ENCODE data around the gene C6orf141. TPM values are rescaled to one million over a fixed set of nuclear protein-coding genes. Genes with fewer than 3 reads are reported as not detected.

Gene C6orf141
- total and polyA plus RNA-seq, 2 of the 13 experiments (the other 11 are each of a cell fraction or from before 2014, with no cell fraction given) = 0.07 TPM; not detected in 1

DNA sequence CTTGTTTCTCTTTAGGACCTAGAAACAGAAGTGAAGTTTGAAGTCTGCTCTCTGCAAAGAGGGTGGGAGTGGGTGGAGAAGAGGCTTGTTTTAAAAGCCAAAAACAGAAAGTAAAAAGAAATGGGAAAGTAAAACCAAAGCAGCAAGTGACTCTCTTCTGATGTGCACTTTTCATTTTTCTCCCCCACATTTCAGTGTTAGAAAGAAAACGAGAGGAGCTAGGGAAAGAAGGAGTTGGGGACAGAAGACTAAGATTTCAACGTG is 1.3 kb downstream of the C6orf141 start:
- in situ Hi-C loops (cut with HindIII; ENCODE audit: extremely low pct_ligation_motif_present, low pct_unique_long_range_greater_than_20kb) = no loop called here
- H3K9me3 ChIP-seq (ENCODE audit: low read length) = no peaks in the 10 kb centered on the region
- no peak overlapping the region for H3K9ac ChIP-seq (ENCODE audit: insufficient read depth, low read depth, low read length)
- H3K4me3 ChIP-seq (replicated peaks in 1 of 3; ENCODE audit: insufficient read depth in 1 of 3, low read depth in 2 of 3, low read length in 3 of 3) = peak overlapping the region in 1 of 3 experiments; percentile 37; a peak in 2 of 6 replicates
- H3K27me3 ChIP-seq (ENCODE audit: control insufficient read depth in 1 of 2, insufficient read depth in 2 of 2, low read length in 2 of 2) = peaks cover 4 to 22% of the 10 kb centered on the region in 2 experiments; a peak in 4 of 5 replicates
- H3K36me3 ChIP-seq (replicated peaks in 1 of 2; ENCODE audit: control insufficient read depth in 1 of 2, insufficient read depth in 2 of 2, low read length in 2 of 2) = no peaks in the 10 kb centered on the region
- ChIA-PET POLR2A (no interaction called here), CTCF (ENCODE audit: low intra/inter-chr PET ratio, low total read pairs) (no interaction called here)
- no peak for FAIRE-seq
- H2AFZ ChIP-seq (ENCODE audit: low read length) = no peak overlapping the region
- H3K4me1 ChIP-seq (ENCODE audit: insufficient read depth, low read length) = peaks cover 37% of the 10 kb centered on the region
- H3K4me2 ChIP-seq (ENCODE audit: low read depth, low read length) = peak overlapping the region; percentile 77
- no peak for ATAC-seq
- no TSS peak for BruUV-seq (replicated peaks)
- WGBS (ENCODE audit: low lambda C conversion rate) = 8% methylated on average over 2 of the region's 2 CpGs
- H3K27ac ChIP-seq (ENCODE audit: extremely low read length, insufficient read depth, low read length) = no peak overlapping the region
- DNase-seq (ENCODE audit: low spot score) = no peak
- no peak for TF ChIP-seq RBM22 (optimal IDR thresholded peaks at IDR 0.05; ENCODE audit: low read length)
- no peak for TF ChIP-seq POGK (CRISPR knock-in tag; conservative IDR thresholded peaks at IDR 0.05)
- TF ChIP-seq RNF2 (conservative IDR thresholded peaks at IDR 0.05; ENCODE audit: low read depth) = peak; percentile 46; the same call in 1 of the 2 replicates
- TF ChIP-seq ZNF670 (CRISPR knock-in tag; IDR thresholded peaks at IDR 0.05; ENCODE audit: borderline replicate concordance) = no peak
- peak; percentile 84 for TF ChIP-seq CBX2 (IDR thresholded peaks at IDR 0.05; ENCODE audit: low read depth, low read length)
- TF ChIP-seq CBX2 (CRISPR knock-in tag; IDR thresholded peaks at IDR 0.05; ENCODE audit: low read depth) = no peak
- TF ChIP-seq, protein P1, sequence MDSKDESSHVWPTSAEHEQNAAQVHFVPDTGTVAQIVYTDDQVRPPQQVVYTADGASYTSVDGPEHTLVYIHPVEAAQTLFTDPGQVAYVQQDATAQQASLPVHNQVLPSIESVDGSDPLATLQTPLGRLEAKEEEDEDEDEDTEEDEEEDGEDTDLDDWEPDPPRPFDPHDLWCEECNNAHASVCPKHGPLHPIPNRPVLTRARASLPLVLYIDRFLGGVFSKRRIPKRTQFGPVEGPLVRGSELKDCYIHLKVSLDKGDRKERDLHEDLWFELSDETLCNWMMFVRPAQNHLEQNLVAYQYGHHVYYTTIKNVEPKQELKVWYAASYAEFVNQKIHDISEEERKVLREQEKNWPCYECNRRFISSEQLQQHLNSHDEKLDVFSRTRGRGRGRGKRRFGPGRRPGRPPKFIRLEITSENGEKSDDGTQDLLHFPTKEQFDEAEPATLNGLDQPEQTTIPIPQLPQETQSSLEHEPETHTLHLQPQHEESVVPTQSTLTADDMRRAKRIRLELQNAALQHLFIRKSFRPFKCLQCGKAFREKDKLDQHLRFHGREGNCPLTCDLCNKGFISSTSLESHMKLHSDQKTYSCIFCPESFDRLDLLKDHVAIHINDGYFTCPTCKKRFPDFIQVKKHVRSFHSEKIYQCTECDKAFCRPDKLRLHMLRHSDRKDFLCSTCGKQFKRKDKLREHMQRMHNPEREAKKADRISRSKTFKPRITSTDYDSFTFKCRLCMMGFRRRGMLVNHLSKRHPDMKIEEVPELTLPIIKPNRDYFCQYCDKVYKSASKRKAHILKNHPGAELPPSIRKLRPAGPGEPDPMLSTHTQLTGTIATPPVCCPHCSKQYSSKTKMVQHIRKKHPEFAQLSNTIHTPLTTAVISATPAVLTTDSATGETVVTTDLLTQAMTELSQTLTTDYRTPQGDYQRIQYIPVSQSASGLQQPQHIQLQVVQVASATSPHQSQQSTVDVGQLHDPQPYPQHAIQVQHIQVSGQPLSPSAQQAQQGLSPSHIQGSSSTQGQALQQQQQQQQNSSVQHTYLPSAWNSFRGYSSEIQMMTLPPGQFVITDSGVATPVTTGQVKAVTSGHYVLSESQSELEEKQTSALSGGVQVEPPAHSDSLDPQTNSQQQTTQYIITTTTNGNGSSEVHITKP (CRISPR knock-in tag; IDR thresholded peaks at IDR 0.05; ENCODE audit: low read depth) = no peak
- TF ChIP-seq FOXO1 (CRISPR knock-in tag; IDR thresholded peaks at IDR 0.05) = no peak
- TF ChIP-seq ZNF121 (CRISPR knock-in tag; IDR thresholded peaks at IDR 0.05) = no peak
- TF ChIP-seq MEF2D (CRISPR knock-in tag; IDR thresholded peaks at IDR 0.05) = no peak
- TF ChIP-seq, protein P2, sequence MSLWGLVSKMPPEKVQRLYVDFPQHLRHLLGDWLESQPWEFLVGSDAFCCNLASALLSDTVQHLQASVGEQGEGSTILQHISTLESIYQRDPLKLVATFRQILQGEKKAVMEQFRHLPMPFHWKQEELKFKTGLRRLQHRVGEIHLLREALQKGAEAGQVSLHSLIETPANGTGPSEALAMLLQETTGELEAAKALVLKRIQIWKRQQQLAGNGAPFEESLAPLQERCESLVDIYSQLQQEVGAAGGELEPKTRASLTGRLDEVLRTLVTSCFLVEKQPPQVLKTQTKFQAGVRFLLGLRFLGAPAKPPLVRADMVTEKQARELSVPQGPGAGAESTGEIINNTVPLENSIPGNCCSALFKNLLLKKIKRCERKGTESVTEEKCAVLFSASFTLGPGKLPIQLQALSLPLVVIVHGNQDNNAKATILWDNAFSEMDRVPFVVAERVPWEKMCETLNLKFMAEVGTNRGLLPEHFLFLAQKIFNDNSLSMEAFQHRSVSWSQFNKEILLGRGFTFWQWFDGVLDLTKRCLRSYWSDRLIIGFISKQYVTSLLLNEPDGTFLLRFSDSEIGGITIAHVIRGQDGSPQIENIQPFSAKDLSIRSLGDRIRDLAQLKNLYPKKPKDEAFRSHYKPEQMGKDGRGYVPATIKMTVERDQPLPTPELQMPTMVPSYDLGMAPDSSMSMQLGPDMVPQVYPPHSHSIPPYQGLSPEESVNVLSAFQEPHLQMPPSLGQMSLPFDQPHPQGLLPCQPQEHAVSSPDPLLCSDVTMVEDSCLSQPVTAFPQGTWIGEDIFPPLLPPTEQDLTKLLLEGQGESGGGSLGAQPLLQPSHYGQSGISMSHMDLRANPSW (CRISPR knock-in tag; IDR thresholded peaks at IDR 0.05; ENCODE audit: borderline replicate concordance) = no peak
- no peaks in the 10 kb centered on the region for H3K79me2 ChIP-seq (ENCODE audit: insufficient read depth, low read length)
- intact Hi-C loops (cut with micrococcal nuclease; ENCODE audit: unreplicated experiment) = no loop called here
- H4K20me1 ChIP-seq (ENCODE audit: insufficient read depth, low read length) = no peaks in the 10 kb centered on the region

Data from HepG2 (cell line).